WTC11 (cell line): ENCODE data around the gene BIRC2. TPM values are rescaled to one million over a fixed set of nuclear protein-coding genes. Genes with fewer than 3 reads are reported as not detected.

Source experiments
- ATAC-seq: fragments of 200-7000 bp; cut with Tn5 transposase; 2 replicates; pipeline ENCODE4 v1.10.0; 2021; ENCODE audit warnings: mild to moderate bottlenecking, moderate library complexity
- CTCF ChIA-PET: fragments of 300-600 bp; sonication (Branson Sonifier 250); formaldehyde crosslinking; loops from one replicate; lab custom pipeline; 2021; ENCODE audit warnings: antibody characterized with exemption; lab: Charles Lee
- POLR2A ChIA-PET: fragments of 350-600 bp; sonication (Branson Sonifier 250); formaldehyde crosslinking; loops from one replicate; lab custom pipeline; 2021; ENCODE audit warnings: antibody characterized with exemption; lab: Charles Lee
- DNase-seq: peaks from one replicate; pipeline ENCODE4 v3.0.0; 2021; ENCODE audit warnings: low spot score
- H3K27ac Mint-ChIP-seq: 2 replicates; pipeline ENCODE4 v1.8.0; 2021; ENCODE audit warnings: mixed read lengths
- H3K27me3 Mint-ChIP-seq: 2 replicates; pipeline ENCODE4 v1.8.0; 2021; ENCODE audit warnings: low read depth, mild to moderate bottlenecking, moderate library complexity, mixed read lengths
- H3K36me3 Mint-ChIP-seq: 2 replicates; pipeline ENCODE4 v1.8.0; 2021; ENCODE audit warnings: mixed read lengths
- H3K4me1 Mint-ChIP-seq: 2 replicates; pipeline ENCODE4 v1.8.0; 2022; ENCODE audit warnings: mixed read lengths
- H3K4me3 Mint-ChIP-seq: 2 replicates; pipeline ENCODE4 v1.8.0; 2021; ENCODE audit warnings: mild to moderate bottlenecking, moderate library complexity, mixed read lengths
- H3K9me3 Mint-ChIP-seq: 2 replicates; pipeline ENCODE4 v1.8.0; 2021; ENCODE audit warnings: mixed read lengths
- AR ChIP-seq: fragments of 250-450 bp; sonication (Bioruptor Pico); IDR thresholded peaks from 2 replicates; pipeline ENCODE4 v1.9.0; 2021; ENCODE audit warnings: mild to moderate bottlenecking
- ATF2 ChIP-seq: sonication (generic); formaldehyde crosslinking; IDR thresholded peaks from 2 replicates; pipeline ENCODE4 v1.8.1; 2022; ENCODE audit warnings: low read depth, missing genetic modification reagents, borderline replicate concordance
- CREM ChIP-seq: sonication (generic); formaldehyde crosslinking; IDR thresholded peaks from 2 replicates; pipeline ENCODE4 v1.8.1; 2022; ENCODE audit warnings: mild to moderate bottlenecking, missing genetic modification reagents, moderate library complexity
- E2F5 ChIP-seq: sonication (generic); formaldehyde crosslinking; IDR thresholded peaks from 2 replicates; pipeline ENCODE4 v1.8.1; 2022; ENCODE audit warnings: mild to moderate bottlenecking, moderate library complexity, missing genetic modification reagents
- FOXK1 ChIP-seq: sonication (generic); formaldehyde crosslinking; IDR thresholded peaks from 2 replicates; pipeline ENCODE4 v1.8.0; 2022; ENCODE audit warnings: mild to moderate bottlenecking, moderate library complexity, missing genetic modification reagents
- HMGA2 ChIP-seq: fragments of 250-450 bp; sonication (Bioruptor Pico); IDR thresholded peaks from 2 replicates; pipeline ENCODE4 v1.4.0; 2021; ENCODE audit warnings: mild to moderate bottlenecking, moderate library complexity
- NFE2L1 ChIP-seq: sonication (generic); formaldehyde crosslinking; IDR thresholded peaks from 2 replicates; pipeline ENCODE4 v1.8.1; 2023; ENCODE audit warnings: missing genetic modification reagents
- RELA ChIP-seq: sonication (generic); formaldehyde crosslinking; IDR thresholded peaks from 2 replicates; pipeline ENCODE4 v1.8.1; 2022; ENCODE audit warnings: missing genetic modification reagents, mild to moderate bottlenecking, borderline replicate concordance
- STAT6 ChIP-seq: sonication (generic); formaldehyde crosslinking; conservative IDR thresholded peaks from 2 replicates; pipeline ENCODE4 v1.8.1; 2023; ENCODE audit warnings: mild to moderate bottlenecking, low read depth, missing genetic modification reagents, moderate library complexity
- TEAD1 ChIP-seq: sonication (generic); formaldehyde crosslinking; IDR thresholded peaks from 2 replicates; pipeline ENCODE4 v1.8.0; 2022; ENCODE audit warnings: mild to moderate bottlenecking, missing genetic modification reagents
- ZNF121 ChIP-seq: sonication (generic); formaldehyde crosslinking; IDR thresholded peaks from 2 replicates; pipeline ENCODE4 v1.8.0; 2023; ENCODE audit warnings: missing genetic modification reagents
- ZNF317 ChIP-seq: sonication (generic); formaldehyde crosslinking; IDR thresholded peaks from 2 replicates; pipeline ENCODE4 v1.8.1; 2023; ENCODE audit warnings: low read depth, mild to moderate bottlenecking, moderate library complexity, missing genetic modification reagents, borderline replicate concordance
- ZNF425 ChIP-seq: fragments of 250-450 bp; sonication (Bioruptor Pico); conservative IDR thresholded peaks from 2 replicates; pipeline ENCODE4 v1.9.0; 2021; ENCODE audit warnings: mild to moderate bottlenecking
- ZNF671 ChIP-seq: fragments of 250-450 bp; sonication (Bioruptor Pico); IDR thresholded peaks from 2 replicates; pipeline ENCODE4 v1.8.0; 2021; ENCODE audit warnings: mild to moderate bottlenecking
- total RNA-seq: library from RNA; stranded (reverse); gene quantifications from 3 replicates; pipeline ENCODE4 v1.2.3, GENCODE V29; 2021
- TF ChIP-seq, protein P1 (sequence below): sonication (generic); formaldehyde crosslinking; IDR thresholded peaks from 2 replicates; pipeline ENCODE4 v1.8.1; 2023; ENCODE audit warnings: mild to moderate bottlenecking, missing genetic modification reagents
- TF ChIP-seq, protein P2 (sequence below): sonication (generic); formaldehyde crosslinking; IDR thresholded peaks from 2 replicates; pipeline ENCODE4 v1.8.1; 2022; ENCODE audit warnings: low read depth, mild to moderate bottlenecking, moderate library complexity, missing genetic modification reagents, borderline replicate concordance

Gene BIRC2
- total RNA-seq, 1 experiment from 2014 or later, result 22.3 TPM

DNA sequence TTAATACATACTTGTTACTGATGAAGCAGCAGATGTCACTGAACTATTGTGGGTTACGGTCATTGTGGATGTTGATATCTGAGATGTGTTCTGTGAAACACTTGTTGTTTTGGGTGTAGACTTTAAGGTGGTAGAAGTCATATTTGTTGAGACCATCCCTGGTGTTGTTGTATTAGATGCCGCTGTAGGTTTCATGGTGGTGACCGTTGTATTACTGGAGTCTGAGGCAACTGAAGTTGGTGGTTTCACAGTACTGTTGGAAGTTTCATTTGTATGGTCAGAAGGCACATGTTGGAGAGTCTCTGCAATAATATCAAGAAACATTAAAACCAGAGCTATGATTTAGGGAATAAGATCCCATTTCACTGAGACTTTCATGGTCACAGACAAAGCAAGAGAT lies 54.9 kb downstream of the BIRC2 start (continued):
- TF ChIP-seq ZNF317 (CRISPR knock-in tag), result no peak

- TF ChIP-seq HMGA2 (CRISPR knock-in tag) (no peak), E2F5 (CRISPR knock-in tag) (no peak), ZNF425 (CRISPR knock-in tag) (no peak), ATF2 (CRISPR knock-in tag) (no peak), AR (CRISPR knock-in tag) (no peak), CREM (CRISPR knock-in tag) (no peak), FOXK1 (CRISPR knock-in tag) (no peak), TEAD1 (no peak), NFE2L1 (CRISPR knock-in tag) (no peak), ZNF121 (no peak), ZNF671 (no peak), STAT6 (CRISPR knock-in tag) (no peak), RELA (CRISPR knock-in tag) (no peak)
- TF ChIP-seq, protein P1, sequence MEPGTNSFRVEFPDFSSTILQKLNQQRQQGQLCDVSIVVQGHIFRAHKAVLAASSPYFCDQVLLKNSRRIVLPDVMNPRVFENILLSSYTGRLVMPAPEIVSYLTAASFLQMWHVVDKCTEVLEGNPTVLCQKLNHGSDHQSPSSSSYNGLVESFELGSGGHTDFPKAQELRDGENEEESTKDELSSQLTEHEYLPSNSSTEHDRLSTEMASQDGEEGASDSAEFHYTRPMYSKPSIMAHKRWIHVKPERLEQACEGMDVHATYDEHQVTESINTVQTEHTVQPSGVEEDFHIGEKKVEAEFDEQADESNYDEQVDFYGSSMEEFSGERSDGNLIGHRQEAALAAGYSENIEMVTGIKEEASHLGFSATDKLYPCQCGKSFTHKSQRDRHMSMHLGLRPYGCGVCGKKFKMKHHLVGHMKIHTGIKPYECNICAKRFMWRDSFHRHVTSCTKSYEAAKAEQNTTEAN (CRISPR knock-in tag), result no peak
- TF ChIP-seq, protein P2, sequence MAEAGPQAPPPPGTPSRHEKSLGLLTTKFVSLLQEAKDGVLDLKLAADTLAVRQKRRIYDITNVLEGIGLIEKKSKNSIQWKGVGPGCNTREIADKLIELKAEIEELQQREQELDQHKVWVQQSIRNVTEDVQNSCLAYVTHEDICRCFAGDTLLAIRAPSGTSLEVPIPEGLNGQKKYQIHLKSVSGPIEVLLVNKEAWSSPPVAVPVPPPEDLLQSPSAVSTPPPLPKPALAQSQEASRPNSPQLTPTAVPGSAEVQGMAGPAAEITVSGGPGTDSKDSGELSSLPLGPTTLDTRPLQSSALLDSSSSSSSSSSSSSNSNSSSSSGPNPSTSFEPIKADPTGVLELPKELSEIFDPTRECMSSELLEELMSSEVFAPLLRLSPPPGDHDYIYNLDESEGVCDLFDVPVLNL (CRISPR knock-in tag), result no peak
- peaks cover 3% of the 10 kb centered on the region for H3K4me1 Mint-ChIP-seq
- peaks cover 23% of the 10 kb centered on the region for H3K36me3 Mint-ChIP-seq
- ChIA-PET POLR2A (no interaction called here), CTCF (no interaction called here)
- H3K9me3 Mint-ChIP-seq, result no peaks in the 10 kb centered on the region
- no peak for ATAC-seq
- H3K27ac Mint-ChIP-seq, result peak overlapping the region; percentile 19; the same call in 1 of the 2 replicates
- no peak for DNase-seq
- no peak overlapping the region for H3K4me3 Mint-ChIP-seq
- H3K27me3 Mint-ChIP-seq, result no peaks in the 10 kb centered on the region
Observed at GRCh38 chr11:102402548-102402947, 55.5 kb downstream of the BIRC2 start.
